ENCODE data around the gene SVOP.
"Not testable (repeated sequence)": the region's sequence is repeated elsewhere in the genome, so short reads cannot be mapped to it uniquely, and the experiment has no call there.

The SVOP gene

DNA sequence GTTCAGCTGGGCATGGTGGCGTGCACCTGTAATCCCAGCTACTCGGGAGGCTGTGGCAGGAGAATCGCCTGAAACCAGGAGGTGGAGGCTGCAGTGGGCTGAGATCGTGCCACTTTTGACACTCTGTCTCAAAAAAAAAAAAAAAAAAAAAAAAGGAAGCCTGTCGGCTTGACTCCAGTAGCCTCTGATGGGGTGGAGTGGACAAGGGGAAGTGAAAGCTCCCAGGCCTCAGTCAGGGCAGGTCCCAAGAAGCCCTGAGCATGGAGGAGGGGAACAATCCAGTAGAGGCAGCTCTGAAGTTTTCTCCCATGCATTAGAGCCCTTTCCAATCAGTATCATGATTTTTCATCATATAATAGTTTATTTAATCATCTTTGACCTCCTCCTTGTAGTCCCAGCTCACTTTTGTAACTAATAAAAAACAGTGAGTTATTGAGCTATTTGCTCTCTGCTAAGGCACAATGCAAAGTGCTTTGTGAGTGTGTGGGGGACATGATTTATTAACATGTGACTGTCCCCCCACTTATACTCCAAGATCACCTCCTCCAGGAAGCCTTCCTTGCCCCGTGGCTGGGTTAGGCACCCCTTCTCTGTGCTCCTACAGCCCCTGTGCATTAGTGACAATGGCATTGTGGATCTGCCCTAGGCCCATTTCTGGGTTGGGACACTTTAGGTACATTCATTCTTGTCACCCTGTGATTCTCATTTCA, 158.8 kb downstream of the SVOP start:
- Histone ChIP-seq H3K9me3 (no peaks in the 10 kb centered on the region), H3K27me3 (no peaks in the 10 kb centered on the region), H3K4me1 (ENCODE audit: control insufficient read depth in 1 of 2, insufficient read depth in 1 of 2, low read depth in 1 of 2, low read length in 1 of 2) (peaks cover 51 to 54% of the 10 kb centered on the region in 2 experiments), H3K36me3 (no peaks in the 10 kb centered on the region), H3K27ac (peak overlapping the region; percentile 81), H3K4me3 (ENCODE audit: low read depth in 1 of 2, low read length in 1 of 2) (peak overlapping the region; percentile 15 to 46)
- TF ChIP-seq, protein P1, sequence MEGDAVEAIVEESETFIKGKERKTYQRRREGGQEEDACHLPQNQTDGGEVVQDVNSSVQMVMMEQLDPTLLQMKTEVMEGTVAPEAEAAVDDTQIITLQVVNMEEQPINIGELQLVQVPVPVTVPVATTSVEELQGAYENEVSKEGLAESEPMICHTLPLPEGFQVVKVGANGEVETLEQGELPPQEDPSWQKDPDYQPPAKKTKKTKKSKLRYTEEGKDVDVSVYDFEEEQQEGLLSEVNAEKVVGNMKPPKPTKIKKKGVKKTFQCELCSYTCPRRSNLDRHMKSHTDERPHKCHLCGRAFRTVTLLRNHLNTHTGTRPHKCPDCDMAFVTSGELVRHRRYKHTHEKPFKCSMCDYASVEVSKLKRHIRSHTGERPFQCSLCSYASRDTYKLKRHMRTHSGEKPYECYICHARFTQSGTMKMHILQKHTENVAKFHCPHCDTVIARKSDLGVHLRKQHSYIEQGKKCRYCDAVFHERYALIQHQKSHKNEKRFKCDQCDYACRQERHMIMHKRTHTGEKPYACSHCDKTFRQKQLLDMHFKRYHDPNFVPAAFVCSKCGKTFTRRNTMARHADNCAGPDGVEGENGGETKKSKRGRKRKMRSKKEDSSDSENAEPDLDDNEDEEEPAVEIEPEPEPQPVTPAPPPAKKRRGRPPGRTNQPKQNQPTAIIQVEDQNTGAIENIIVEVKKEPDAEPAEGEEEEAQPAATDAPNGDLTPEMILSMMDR (IDR thresholded peaks at IDR 0.05) = no peak

DNA sequence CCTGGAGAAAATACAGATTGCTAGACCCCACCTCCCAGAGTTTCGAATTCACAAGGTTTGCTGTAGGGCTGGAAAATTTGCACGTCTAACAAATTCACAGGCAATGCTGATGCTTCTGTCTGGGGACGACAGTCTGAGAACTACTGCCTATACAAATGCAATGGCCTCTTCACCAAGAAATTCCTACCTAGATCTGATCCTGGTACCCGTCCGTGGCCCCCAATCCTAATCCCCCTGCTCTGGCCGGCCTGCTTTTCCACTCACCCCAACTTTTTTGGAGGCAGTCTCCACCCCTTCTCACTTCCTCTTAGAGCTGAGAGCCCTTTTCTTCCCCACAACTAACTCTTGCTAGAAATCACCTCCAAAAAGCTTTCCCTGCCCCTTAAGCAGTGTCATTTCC, 160.4 kb downstream of the SVOP start:
- TF ChIP-seq, protein P1 (IDR thresholded peaks at IDR 0.05) = no peak
- no peaks in the 10 kb centered on the region for H3K9me3 ChIP-seq
- H3K27ac ChIP-seq = peak overlapping the region; percentile 49
- H3K4me1 ChIP-seq (ENCODE audit: control insufficient read depth in 1 of 2, insufficient read depth in 1 of 2, low read depth in 1 of 2, low read length in 1 of 2) = peaks cover 67 to 69% of the 10 kb centered on the region in 2 experiments
- no peak overlapping the region for H3K4me3 ChIP-seq (ENCODE audit: low read depth in 1 of 2, low read length in 1 of 2)
- H3K36me3 ChIP-seq = no peaks in the 10 kb centered on the region
- no peaks in the 10 kb centered on the region for H3K27me3 ChIP-seq

DNA sequence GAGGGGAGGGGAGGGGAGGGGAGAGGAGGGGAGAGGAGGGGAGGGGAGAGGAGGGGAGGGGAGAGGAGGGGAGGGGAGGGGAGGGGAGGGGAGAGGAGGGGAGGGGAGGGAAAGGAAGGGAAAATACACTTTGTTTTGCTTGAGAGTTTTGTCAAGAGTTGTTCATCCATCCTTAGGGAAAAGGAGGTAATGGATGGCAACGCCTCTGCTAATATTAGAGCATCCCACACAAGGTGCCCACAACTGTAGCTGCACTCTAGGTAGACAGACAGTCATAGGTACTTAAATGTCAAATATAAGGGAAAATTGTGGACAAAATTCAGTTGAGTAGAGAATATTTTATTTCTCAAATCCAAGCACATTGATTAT, 161.0 kb downstream of the SVOP start:
- H3K27me3 ChIP-seq = no peaks in the 10 kb centered on the region
- no peaks in the 10 kb centered on the region for H3K36me3 ChIP-seq
- H3K4me3 ChIP-seq (ENCODE audit: low read depth in 1 of 2, low read length in 1 of 2) = no peak overlapping the region
- peak overlapping the region; percentile 49 for H3K27ac ChIP-seq
- H3K4me1 ChIP-seq (ENCODE audit: control insufficient read depth in 1 of 2, insufficient read depth in 1 of 2, low read depth in 1 of 2, low read length in 1 of 2) = peaks cover 73 to 75% of the 10 kb centered on the region in 2 experiments
- no peaks in the 10 kb centered on the region for H3K9me3 ChIP-seq
- TF ChIP-seq, protein P1 (IDR thresholded peaks at IDR 0.05) = no peak

DNA sequence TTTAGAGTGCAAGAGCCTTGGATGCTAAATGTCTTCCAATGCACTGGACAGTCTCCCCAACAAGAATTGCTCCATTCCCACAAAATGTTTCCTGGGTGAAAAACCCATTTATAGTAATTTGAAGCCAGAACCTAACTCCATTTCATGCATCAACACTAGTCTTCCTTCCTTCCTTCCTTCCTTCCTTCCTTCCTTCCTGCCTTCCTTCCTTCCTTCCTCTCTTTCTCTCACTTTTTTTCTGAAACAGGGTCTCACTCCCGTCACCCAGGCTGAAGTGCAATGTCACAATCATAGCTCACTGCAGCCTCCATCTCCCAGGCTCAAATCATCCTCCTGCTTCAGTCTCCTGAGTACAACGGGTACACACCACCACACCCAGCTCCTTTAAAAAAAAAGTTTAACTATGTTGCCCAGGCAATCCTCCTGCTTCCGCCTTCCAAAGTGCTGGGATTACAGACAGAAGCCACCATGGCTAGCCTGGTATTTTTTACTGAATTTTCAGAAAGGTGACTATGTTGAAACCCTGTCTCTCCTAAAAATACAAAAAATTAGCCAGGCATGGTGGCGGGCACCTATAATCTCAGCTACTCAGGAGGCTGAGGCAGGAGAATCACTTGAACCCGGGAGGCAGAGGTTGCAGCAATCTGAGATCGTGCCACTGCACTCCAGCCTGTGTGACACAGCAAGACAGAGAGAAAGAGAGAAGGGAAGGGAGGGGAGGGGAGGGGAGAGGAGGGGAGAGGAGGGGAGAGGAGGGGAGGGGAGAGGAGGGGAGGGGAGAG, 161.5 kb downstream of the SVOP start:
- Histone ChIP-seq H3K4me3 (ENCODE audit: low read depth in 1 of 2, low read length in 1 of 2) (peak overlapping the region in 1 of 2 experiments; percentile 83), H3K4me1 (ENCODE audit: control insufficient read depth in 1 of 2, insufficient read depth in 1 of 2, low read depth in 1 of 2, low read length in 1 of 2) (peaks cover 78 to 81% of the 10 kb centered on the region in 2 experiments), H3K27ac (peak overlapping the region; percentile 66)
- H3K9me3 ChIP-seq, H3K27me3 ChIP-seq, H3K36me3 ChIP-seq: not testable (repeated sequence)

DNA sequence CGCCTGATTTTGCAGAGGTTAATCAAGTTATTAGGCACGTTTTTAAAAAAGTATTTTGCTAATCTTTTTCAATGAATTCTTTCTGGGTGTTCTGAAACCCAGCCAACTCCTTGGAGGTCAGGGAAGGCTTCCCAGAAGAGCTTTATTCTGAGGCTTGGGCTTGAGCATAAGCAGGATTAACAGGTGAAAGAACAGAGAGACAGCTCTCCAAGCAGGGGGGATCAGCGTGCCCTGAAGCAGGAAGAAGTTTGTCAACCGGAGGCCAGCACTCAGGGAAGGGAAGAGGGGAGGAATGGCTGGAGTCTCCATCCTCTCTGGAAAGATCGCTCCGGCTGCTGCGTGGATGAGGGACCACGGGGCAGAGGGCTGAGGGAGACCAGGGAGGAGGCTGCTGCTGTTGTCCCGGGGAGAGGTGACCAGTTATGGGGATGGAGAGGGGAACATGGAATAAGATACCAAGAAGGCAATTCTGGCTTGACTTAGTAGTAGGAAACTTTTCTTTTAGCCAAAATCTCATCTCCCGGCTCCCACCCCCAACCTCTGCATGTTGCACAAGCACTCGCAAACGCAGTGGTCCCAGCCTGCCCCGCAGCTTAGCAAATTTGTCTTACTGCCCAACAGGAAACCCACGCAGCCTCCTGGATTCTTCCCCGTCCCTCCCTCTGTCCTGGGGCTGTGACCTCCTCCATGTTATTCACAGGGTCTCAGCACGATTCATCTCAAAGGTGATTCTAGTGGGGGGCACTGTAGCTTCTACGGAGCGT, 162.4 kb downstream of the SVOP start:
- Histone ChIP-seq H3K4me1 (ENCODE audit: control insufficient read depth in 1 of 2, insufficient read depth in 1 of 2, low read depth in 1 of 2, low read length in 1 of 2) (peaks cover 85 to 86% of the 10 kb centered on the region in 2 experiments), H3K27me3 (no peaks in the 10 kb centered on the region), H3K36me3 (no peaks in the 10 kb centered on the region), H3K9me3 (no peaks in the 10 kb centered on the region), H3K27ac (peak overlapping the region; percentile 89), H3K4me3 (ENCODE audit: low read depth in 1 of 2, low read length in 1 of 2) (peak overlapping the region; percentile 83 to 84)
- TF ChIP-seq, protein P1 (IDR thresholded peaks at IDR 0.05) = no peak
